Esophagus squamous epithelium (tissue), 5 donors: ENCODE results near the gene PTTG1. TPM values are rescaled to one million over a fixed set of nuclear protein-coding genes. Genes with fewer than 3 reads are reported as not detected.
A peak's percentile ranks its signal among the peaks of the same experiment; 100 is the strongest.

Experiments
- DNase-seq: peaks from one replicate; lab custom pipeline; 2025; lab: John Stamatoyannopoulos, UW
- H3K27ac ChIP-seq, 4 donors: fragments of 200-600 bp; sonication (generic); one replicate each; pipeline ENCODE4 v1.5.1; 2016 to 2019; ENCODE audit warnings: mild to moderate bottlenecking in 1 of 4
- H3K27me3 ChIP-seq, 4 donors: fragments of 200-600 bp; sonication (generic); 1 replicate in 3 of 4; 2 replicates in 1 of 4; pipeline versions ENCODE4 v1.5.1 to v1.6.0; 2017 to 2021; ENCODE audit warnings: antibody characterized with exemption in 1 of 4
- H3K36me3 ChIP-seq, 3 donors: fragments of 200-600 bp; sonication (generic); one replicate each; pipeline ENCODE4 v1.5.1; 2016 to 2019
- H3K4me1 ChIP-seq, 3 donors: fragments of 200-600 bp; sonication (generic); one replicate each; pipeline ENCODE4 v1.5.1; 2017 to 2019
- H3K4me3 ChIP-seq, 4 donors: fragments of 200-600 bp; sonication (generic); 1 replicate in 3 of 4; 2 replicates in 1 of 4; pipeline ENCODE4 v1.5.1; 2016 to 2019; ENCODE audit warnings: mild to moderate bottlenecking in 2 of 4, moderate library complexity in 1 of 4
- H3K9me3 ChIP-seq, 3 donors: fragments of 200-600 bp; sonication (generic); one replicate each; pipeline ENCODE4 v1.5.1; 2016 to 2019
- POLR2A ChIP-seq, 4 donors: fragments of 450-650 bp; IDR thresholded peaks; one replicate each; pipeline ENCODE4 v1.6.1; 2017; ENCODE audit warnings: antibody characterized with exemption in 4 of 4, mild to moderate bottlenecking in 4 of 4, moderate library complexity in 3 of 4
- WGBS, 2 donors: methylation state at CpG; one replicate each; pipeline ENCODE4 v1.1.5; 2018; 5-methylcytosine and 5-hydroxymethylcytosine counted together
- intact Hi-C: fragments of 100-400 bp; cut with DNase I; formaldehyde crosslinking; loops from one replicate; pipeline ENCODE4 v1.15.0; 2022
- total RNA-seq, 4 donors: library from RNA; depleted of rRNA; stranded (reverse); fragments of >200 nt; gene quantifications; one replicate each; pipeline ENCODE4 v1.1.0, GENCODE V29; 2016
- TF ChIP-seq, protein P1 (sequence below), 6 experiments: fragments of 450-650 bp in 4 of 6; fragments of 200-600 bp in 2 of 6; sonication (generic) in 2 of 6; IDR thresholded peaks; one replicate each; pipeline ENCODE4 v1.5.1; 2016 to 2019; ENCODE audit warnings: antibody characterized with exemption in 6 of 6, mild to moderate bottlenecking in 4 of 6, moderate library complexity in 4 of 6
- donor health status: DM: yes; HTN: yes; CAD: no.

PTTG1 gene
- total RNA-seq, 4 donors from 2014 or later = 89.6 to 134 (median 90.1) TPM

DNA sequence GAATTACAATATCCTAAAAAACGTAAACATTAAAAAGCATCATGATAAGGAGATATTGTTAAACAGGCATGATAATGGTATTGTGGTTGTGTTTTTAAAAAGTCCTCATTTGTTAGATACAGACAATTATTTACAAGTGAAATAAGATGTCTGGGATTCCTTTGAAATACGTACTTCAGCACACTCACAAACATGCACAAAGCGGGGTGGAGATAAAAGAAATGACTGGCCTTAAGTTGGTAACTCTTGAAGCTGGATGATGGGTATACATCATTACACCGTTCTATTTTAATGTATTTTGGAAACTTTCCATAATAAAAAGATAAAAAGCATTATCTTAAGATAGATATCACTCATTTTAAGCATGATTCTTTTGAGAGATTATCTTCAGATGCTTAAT lies 22.8 kb upstream of the PTTG1 start:
- peaks cover 3 to 37% (median 3%) of the 10 kb centered on the region in 3 donors for H3K4me1 ChIP-seq
- DNase-seq = no peak
- no peaks in the 10 kb centered on the region for H3K27me3 ChIP-seq
- TF ChIP-seq, protein P1, sequence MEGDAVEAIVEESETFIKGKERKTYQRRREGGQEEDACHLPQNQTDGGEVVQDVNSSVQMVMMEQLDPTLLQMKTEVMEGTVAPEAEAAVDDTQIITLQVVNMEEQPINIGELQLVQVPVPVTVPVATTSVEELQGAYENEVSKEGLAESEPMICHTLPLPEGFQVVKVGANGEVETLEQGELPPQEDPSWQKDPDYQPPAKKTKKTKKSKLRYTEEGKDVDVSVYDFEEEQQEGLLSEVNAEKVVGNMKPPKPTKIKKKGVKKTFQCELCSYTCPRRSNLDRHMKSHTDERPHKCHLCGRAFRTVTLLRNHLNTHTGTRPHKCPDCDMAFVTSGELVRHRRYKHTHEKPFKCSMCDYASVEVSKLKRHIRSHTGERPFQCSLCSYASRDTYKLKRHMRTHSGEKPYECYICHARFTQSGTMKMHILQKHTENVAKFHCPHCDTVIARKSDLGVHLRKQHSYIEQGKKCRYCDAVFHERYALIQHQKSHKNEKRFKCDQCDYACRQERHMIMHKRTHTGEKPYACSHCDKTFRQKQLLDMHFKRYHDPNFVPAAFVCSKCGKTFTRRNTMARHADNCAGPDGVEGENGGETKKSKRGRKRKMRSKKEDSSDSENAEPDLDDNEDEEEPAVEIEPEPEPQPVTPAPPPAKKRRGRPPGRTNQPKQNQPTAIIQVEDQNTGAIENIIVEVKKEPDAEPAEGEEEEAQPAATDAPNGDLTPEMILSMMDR (IDR thresholded peaks at IDR 0.05) = no peak
- no peak for TF ChIP-seq POLR2A (IDR thresholded peaks at IDR 0.05)
- H3K9me3 ChIP-seq = no peaks in the 10 kb centered on the region
- intact Hi-C loops = no loop called here
- peak overlapping the region; percentile 54 to 86 (median 67) for H3K4me3 ChIP-seq
- H3K27ac ChIP-seq = peak overlapping the region in 2 of 4 donors; percentile 89 to 93
- peaks cover 0 to 26% (median 11%) of the 10 kb centered on the region in 3 donors for H3K36me3 ChIP-seq
- WGBS, 2 donors = 33 to 34% methylated on average over 4 of the region's 4 CpGs

DNA sequence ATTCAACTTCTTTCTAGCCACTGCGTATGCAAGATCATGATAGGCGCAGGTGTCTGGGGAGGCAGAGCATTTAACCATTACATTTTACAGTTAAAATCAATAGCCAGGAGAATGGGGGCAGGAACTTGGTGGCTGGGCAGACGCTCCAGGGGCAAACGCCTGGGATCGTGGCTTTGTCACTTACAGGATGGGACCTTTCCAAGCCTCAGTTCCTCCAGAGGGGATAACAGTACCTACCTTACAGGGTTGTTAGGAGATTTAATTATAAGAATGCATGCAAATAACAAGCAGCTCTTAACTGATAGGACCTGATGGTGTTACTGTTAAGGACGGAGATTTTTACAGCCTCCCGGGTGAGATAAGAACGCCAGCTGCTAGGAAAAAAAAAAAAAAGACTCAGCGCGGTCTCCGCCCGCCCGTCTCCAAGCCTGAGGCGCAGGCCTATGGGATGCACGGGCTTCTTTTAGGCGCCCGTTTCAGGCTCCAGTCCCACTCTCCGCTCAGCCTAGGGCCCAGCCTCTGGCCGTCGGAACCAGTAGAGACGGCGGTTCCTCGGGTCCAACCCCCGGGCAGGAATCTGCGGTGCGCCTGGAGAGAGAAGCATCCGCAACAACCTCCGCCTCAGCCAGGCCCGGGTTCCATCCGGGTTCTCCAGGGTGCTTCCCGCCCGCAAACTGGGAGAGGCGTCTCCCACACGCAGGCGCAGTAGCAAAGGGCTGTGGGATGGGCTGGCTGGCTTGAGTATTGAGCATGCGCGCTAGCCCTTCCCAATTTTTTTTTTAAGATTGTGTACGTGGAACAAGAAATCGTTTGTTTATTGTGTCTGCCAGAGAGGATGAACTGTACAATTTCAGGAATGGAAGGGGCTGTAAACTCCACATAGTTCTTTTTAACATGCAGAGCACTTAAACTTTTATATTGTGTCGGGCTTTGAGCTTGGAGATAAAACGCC lies 22.0 kb upstream of the PTTG1 start, which contains the start of gene FAM200C:
Gene FAM200C, minus strand, starts transcription at position 653 of the 952 bp plus-strand sequence. CDS start 4,564 bp downstream, outside the sequence.
- no peaks in the 10 kb centered on the region for H3K27me3 ChIP-seq
- WGBS, 2 donors = 1% methylated on average over 17 to 25 of the region's 41 CpGs
- H3K9me3 ChIP-seq = no peaks in the 10 kb centered on the region
- H3K36me3 ChIP-seq = peaks cover 0 to 34% (median 19%) of the 10 kb centered on the region in 3 donors
- H3K27ac ChIP-seq = peak within 1 kb of the TSS; percentile 77 to 93 (median 88)
- H3K4me3 ChIP-seq = peak within 1 kb of the TSS; percentile 54 to 86 (median 67)
- TF ChIP-seq, protein P1 (IDR thresholded peaks at IDR 0.05) = no peak
- TF ChIP-seq POLR2A (IDR thresholded peaks at IDR 0.05) = peak in 3 of 4 donors; percentile 67 to 93 (median 86)
- intact Hi-C loops = no loop called here
- peaks cover 3 to 37% (median 3%) of the 10 kb centered on the region in 3 donors for H3K4me1 ChIP-seq
- peak; percentile 31 for DNase-seq

DNA sequence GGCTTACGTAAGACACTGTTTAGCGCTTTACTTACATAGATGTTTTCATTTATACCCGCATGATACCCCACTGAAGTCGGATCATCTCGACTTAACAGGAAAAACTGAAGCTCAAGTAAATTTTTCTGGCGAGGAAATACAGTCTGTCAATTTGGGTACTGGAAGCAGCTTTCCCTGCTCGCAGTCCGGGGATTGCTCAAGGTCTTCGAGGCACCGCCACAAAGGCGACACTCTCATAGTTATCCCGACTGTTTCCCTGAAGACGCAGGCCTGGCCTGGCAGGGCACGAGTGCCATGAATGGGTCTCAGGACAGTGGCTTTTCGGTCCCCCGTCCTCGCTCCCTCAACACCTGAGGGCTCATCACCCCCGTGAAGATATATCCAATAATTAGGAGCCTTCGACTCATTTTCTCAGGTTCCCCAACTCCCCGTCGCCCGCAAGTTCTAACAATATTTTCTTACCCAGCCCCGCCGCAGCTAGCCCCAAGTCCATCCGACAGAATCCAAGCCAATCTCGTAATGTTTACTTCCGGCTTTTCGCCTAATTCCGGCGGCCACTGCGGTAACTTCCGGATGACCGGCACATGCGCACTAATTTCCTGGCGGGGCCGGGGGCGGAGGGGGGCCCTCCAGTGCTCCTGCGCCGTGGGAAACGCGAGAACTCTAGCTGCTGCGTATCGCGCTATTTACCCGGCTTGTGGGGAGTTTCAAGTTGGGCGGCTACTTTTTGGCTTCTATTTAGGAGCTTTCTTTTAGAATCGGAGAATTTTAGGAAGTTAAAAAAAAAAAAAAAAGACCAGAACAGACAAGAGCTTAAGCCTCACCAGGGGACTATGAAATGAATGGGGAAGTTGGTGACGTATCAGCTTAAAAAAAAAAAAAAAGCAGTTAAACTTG lies 2.8 kb upstream of the PTTG1 start, which contains the start of gene SLU7:
Gene SLU7, minus strand, starts transcription at position 521 of the 897 bp plus-strand sequence. CDS start 3,787 bp downstream, outside the sequence.
- Histone ChIP-seq H3K36me3 (peaks cover 0 to 22% (median 3%) of the 10 kb centered on the region in 3 donors), H3K9me3 (no peaks in the 10 kb centered on the region), H3K27ac (peak within 1 kb of the TSS; percentile 85 to 96 (median 92)), H3K4me1 (peaks cover 13 to 74% (median 37%) of the 10 kb centered on the region in 3 donors), H3K27me3 (no peaks in the 10 kb centered on the region), H3K4me3 (peak within 1 kb of the TSS; percentile 54 to 93 (median 83))
- TF ChIP-seq, protein P1 (IDR thresholded peaks at IDR 0.05) = peak in 1 of 6 experiments; percentile 14
- peak in 3 of 4 donors; percentile 35 to 71 (median 64) for TF ChIP-seq POLR2A (IDR thresholded peaks at IDR 0.05)
- WGBS, 2 donors = 1% methylated on average over 43 to 45 of the region's 48 CpGs
- peak; percentile 67 for DNase-seq
- intact Hi-C loops = no loop called here

DNA sequence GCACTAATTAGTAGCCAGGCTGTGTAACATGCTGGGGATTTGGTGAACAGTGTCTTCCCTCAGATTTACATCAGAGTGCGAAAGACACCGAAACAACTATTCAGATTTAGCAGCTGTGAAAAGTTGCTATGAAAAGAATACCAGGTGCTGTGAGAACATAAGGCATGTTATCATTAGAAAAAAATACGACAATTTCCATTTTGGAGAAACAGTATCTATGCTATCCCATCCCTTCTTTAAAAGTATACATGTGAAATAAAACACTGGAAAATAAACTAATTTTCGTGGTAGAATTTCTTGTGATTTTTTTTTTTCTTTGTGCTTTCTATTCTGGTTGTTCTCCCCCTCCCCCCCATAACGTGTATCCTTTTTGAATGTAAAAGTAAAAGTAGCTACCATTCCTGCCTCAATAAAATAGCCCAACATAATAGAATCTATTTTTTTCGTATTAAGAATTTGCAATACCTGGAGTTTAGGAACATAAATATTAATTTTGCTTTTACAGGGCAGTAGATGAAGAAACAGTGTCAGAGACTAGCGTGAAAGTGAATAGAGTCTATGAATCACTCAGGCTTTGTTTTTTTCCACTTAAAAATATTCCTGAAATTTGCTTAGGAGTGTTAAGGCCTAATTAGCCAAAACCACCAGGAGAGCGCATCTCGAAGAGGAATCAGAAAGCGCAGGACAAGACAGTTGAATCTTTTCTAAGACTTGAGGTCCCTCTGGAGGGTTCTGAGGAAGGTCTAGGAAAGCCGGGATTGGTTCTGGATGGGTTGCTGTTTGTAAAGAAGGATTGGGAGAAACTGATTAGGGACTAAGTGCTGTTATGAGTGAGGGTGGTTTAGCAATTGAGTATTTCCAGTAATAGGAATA lies 2.0 kb upstream of the PTTG1 start:
- no peak for TF ChIP-seq POLR2A (IDR thresholded peaks at IDR 0.05)
- TF ChIP-seq, protein P1 (IDR thresholded peaks at IDR 0.05) = no peak
- intact Hi-C loops = no loop called here
- Histone ChIP-seq H3K36me3 (peaks cover 0 to 13% (median 0%) of the 10 kb centered on the region in 3 donors), H3K27me3 (no peaks in the 10 kb centered on the region), H3K4me3 (peak overlapping the region; percentile 54 to 93 (median 83)), H3K9me3 (no peaks in the 10 kb centered on the region), H3K27ac (peak overlapping the region; percentile 85 to 96 (median 92)), H3K4me1 (peaks cover 13 to 83% (median 40%) of the 10 kb centered on the region in 3 donors)
- whole genome bisulfite sequencing, 2 donors = 34 to 38% methylated on average over 11 of the region's 11 CpGs
- DNase-seq = no peak
